ENCODE results near the gene AOPEP.

The AOPEP gene

DNA sequence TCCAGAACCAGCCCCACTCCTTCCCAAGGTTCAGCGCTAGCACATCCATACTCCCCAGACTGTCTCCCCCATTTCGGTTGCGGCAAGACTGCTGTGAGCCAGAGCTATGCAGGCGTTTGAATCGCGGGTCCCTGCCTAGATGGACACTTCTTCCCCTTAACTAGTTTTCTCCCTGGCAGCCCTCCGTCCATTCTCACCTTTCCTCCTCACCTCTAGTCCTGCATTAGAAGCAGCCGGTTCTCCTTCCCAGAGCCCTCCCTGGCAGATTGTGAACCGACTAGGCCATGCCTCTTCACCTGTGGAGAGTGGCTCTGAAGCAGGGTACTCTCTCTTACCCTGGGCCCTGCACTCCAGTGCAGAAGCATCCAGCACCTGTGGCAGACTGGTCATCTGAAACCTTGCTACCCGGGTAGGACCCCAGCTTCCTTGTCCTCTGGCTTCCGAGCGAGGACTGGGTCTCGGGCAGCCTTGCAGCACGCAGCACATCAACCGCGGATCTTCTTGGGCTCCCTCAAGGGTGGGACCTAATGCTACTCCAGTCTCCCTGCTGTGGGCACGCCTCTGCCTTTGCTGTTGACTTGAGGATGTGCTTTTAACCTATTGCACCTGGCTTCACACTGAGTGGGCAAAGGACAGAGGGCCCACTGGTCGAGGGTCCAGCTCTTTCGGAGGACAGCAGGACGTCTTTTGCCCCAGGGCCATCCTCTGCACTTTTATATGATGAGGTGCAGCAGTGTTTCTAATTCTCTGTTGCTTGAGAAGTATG is 183.6 kb downstream of the AOPEP start:
- H3K9me3 ChIP-seq (ENCODE audit: control insufficient read depth, low read length), result no peaks in the 10 kb centered on the region
- no peaks in the 10 kb centered on the region for H3K27me3 ChIP-seq (ENCODE audit: control insufficient read depth, insufficient read depth, low read length, poor library complexity, severe bottlenecking)
- no peaks in the 10 kb centered on the region for H3K36me3 ChIP-seq (ENCODE audit: control insufficient read depth, insufficient read depth, low read length)
- peaks cover 33% of the 10 kb centered on the region for H3K4me1 ChIP-seq (ENCODE audit: control insufficient read depth, insufficient read depth, low read length)
- H3K27ac ChIP-seq (ENCODE audit: insufficient read depth, low read depth, low read length, poor library complexity, severe bottlenecking), result no peak overlapping the region
- 94 to 97% methylated on average over 20 of the region's 20 CpGs for WGBS, 2 experiments
- H3K4me3 ChIP-seq (ENCODE audit: insufficient read depth, low read depth, low read length), result no peak overlapping the region

DNA sequence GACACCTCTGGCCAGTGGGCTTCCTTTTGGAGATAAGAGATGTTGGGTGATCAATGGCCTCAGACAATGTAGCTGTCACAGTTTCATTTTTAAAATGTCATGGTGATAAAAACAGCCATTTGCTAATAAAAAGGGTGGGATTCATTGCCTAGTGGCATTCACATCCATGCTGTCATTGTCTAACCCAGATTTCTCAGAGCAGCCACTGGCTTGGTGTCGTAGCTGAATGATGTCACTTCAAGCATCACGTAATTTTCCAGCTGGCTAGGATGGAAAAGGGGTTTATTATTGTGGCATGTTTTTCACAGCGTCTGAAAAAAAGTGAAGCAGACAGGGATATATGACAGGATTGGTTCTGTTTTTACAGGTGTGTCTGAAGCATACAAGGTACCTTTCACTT is 184.7 kb downstream of the AOPEP start:
- no peaks in the 10 kb centered on the region for H3K36me3 ChIP-seq (ENCODE audit: control insufficient read depth, insufficient read depth, low read length)
- H3K4me1 ChIP-seq (ENCODE audit: control insufficient read depth, insufficient read depth, low read length), result peaks cover 37% of the 10 kb centered on the region
- no peaks in the 10 kb centered on the region for H3K9me3 ChIP-seq (ENCODE audit: control insufficient read depth, low read length)
- 80 to 94% methylated on average over 3 of the region's 3 CpGs for WGBS, 2 experiments
- H3K4me3 ChIP-seq (ENCODE audit: insufficient read depth, low read depth, low read length), result no peak overlapping the region
- H3K27ac ChIP-seq (ENCODE audit: insufficient read depth, low read depth, low read length, poor library complexity, severe bottlenecking), result no peak overlapping the region
- no peaks in the 10 kb centered on the region for H3K27me3 ChIP-seq (ENCODE audit: control insufficient read depth, insufficient read depth, low read length, poor library complexity, severe bottlenecking)

DNA sequence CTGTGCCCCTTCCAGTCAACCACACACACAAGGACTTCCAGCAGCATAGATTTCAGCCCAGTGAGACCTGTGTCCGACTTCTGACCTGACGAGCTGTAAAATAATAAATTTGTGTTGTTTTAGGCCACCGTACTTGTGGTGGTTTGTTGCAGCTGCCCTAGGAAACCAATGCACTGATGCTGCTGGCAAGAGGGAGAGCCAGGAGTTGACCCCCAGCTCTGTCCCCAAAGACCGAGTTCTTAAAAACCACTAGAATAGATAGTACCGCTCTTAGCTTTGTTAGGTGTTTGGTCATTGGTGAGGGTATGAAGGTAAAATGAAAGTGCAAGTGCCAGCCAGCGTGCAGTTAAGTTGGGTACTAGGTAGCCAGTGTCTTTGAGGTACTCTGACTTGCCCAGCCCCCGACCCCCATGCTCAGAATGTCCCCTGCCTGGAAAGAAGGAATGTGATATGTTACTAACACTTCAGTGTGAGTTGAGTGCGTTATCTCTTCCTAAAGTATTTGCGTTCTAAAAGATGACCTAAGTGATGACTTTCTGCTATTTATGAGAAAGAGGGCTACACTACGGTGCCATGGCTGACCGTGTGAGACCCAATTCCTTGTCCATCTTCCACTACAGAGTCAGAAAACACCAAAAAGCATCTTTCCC is 185.6 kb downstream of the AOPEP start:
- Histone ChIP-seq H3K27me3 (ENCODE audit: control insufficient read depth, insufficient read depth, low read length, poor library complexity, severe bottlenecking) (no peaks in the 10 kb centered on the region), H3K36me3 (ENCODE audit: control insufficient read depth, insufficient read depth, low read length) (no peaks in the 10 kb centered on the region), H3K4me1 (ENCODE audit: control insufficient read depth, insufficient read depth, low read length) (peaks cover 37% of the 10 kb centered on the region), H3K9me3 (ENCODE audit: control insufficient read depth, low read length) (no peaks in the 10 kb centered on the region), H3K27ac (ENCODE audit: insufficient read depth, low read depth, low read length, poor library complexity, severe bottlenecking) (no peak overlapping the region), H3K4me3 (ENCODE audit: insufficient read depth, low read depth, low read length) (no peak overlapping the region)
- 92 to 94% methylated on average over 11 of the region's 11 CpGs for WGBS, 2 experiments

DNA sequence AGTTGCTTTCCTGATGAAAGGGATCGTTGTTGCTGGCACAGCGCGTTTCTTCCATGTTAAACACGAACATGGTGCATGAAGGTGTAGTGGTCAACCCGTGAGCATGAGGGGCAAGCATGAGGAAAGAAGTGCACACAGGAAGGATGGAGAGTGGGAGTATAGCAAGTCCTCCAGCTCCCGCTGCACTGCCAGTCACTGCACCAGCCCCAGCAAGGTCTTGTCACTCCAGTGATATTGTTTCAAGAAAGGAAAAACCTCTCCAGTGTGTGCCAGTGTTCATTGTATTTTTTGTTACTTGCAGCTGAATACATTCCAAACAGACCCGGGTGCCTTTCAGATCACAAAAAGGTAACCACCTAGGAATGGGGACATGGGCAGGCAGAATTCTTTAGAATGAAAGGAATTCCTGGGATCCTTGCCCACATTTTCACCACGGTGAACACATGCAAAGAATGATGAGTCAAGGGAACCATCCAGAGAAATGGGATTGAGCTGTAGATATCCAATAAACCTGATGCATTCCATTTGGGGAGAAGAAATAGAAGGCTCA is 186.3 kb downstream of the AOPEP start:
- Histone ChIP-seq H3K4me1 (ENCODE audit: control insufficient read depth, insufficient read depth, low read length) (peaks cover 34% of the 10 kb centered on the region), H3K27me3 (ENCODE audit: control insufficient read depth, insufficient read depth, low read length, poor library complexity, severe bottlenecking) (no peaks in the 10 kb centered on the region), H3K9me3 (ENCODE audit: control insufficient read depth, low read length) (no peaks in the 10 kb centered on the region), H3K4me3 (ENCODE audit: insufficient read depth, low read depth, low read length) (no peak overlapping the region), H3K36me3 (ENCODE audit: control insufficient read depth, insufficient read depth, low read length) (no peaks in the 10 kb centered on the region), H3K27ac (ENCODE audit: insufficient read depth, low read depth, low read length, poor library complexity, severe bottlenecking) (no peak overlapping the region)
- WGBS, 2 experiments, result 66 to 80% methylated on average over 8 of the region's 8 CpGs

DNA sequence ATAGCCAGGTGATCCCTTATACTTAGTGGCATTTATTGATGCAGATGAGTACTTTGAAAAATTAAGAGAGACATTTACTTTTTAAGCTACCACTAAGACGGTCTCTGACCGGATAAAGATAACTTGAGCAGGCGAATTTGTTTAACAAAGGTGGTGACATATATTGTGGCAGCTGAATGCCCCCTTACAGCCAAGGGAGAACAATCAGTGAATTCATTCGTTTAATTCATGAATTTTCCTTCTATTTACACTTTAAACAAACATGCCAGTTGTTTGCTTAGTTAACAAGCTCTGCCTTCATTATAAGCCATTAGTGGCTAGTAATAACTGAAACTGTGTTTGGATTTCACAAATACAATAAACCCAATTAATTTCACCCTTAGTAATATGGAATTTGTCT is 187.1 kb downstream of the AOPEP start:
- no peak overlapping the region for H3K27ac ChIP-seq (ENCODE audit: insufficient read depth, low read depth, low read length, poor library complexity, severe bottlenecking)
- H3K9me3 ChIP-seq (ENCODE audit: control insufficient read depth, low read length), result no peaks in the 10 kb centered on the region
- WGBS, 2 experiments, result 50 to 56% methylated on average over 4 of the region's 4 CpGs
- H3K36me3 ChIP-seq (ENCODE audit: control insufficient read depth, insufficient read depth, low read length), result no peaks in the 10 kb centered on the region
- H3K27me3 ChIP-seq (ENCODE audit: control insufficient read depth, insufficient read depth, low read length, poor library complexity, severe bottlenecking), result no peaks in the 10 kb centered on the region
- peaks cover 27% of the 10 kb centered on the region for H3K4me1 ChIP-seq (ENCODE audit: control insufficient read depth, insufficient read depth, low read length)
- H3K4me3 ChIP-seq (ENCODE audit: insufficient read depth, low read depth, low read length), result no peak overlapping the region

DNA sequence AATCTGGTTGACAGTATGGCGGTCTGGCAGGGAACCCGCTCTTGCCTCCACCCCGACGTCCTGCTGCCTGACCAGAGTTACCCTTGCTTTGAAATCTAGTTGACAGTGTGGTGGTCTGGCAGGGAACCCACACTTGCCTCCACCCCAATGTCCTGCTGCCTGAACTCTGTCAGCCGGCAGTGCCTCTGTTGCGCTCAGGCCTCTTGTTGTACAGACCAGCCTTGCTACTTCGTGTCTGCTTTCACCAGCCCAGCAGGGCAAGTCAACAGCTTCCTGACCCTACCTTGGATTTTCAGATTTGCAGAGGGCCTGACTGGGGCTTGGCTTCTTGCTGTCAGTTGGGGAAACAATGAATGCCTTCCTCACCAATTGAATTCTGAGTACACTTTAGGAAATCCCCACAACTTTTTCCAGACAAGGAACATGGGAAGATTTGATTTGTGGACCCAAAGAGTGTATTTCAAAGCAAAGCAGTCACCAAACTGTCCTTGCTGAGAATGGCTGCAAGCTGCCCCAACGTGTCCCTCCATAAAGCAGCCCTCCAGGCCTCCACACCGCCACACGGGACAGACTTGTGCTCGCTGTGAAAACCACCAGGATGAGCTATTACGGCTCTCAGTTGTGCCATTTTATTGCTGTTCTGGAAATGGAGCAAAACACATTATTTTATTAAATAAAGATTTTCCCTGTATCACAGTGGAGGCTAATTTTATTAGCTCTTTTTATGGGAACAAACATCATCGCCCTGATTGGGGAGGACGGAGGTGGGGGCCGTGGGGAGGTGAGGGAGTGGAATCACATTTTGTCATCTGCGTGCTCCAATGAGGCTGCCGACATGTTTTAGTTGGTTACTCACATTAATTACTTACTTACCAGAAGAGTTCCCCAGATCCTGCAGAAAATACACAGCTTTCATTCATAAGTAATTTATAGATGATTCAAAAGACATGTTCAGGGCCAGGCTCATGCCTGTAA is 189.3 kb downstream of the AOPEP start:
- H3K9me3 ChIP-seq (ENCODE audit: control insufficient read depth, low read length), result no peaks in the 10 kb centered on the region
- H3K4me1 ChIP-seq (ENCODE audit: control insufficient read depth, insufficient read depth, low read length), result peaks cover 33% of the 10 kb centered on the region
- H3K36me3 ChIP-seq (ENCODE audit: control insufficient read depth, insufficient read depth, low read length), result no peaks in the 10 kb centered on the region
- no peak overlapping the region for H3K4me3 ChIP-seq (ENCODE audit: insufficient read depth, low read depth, low read length)
- H3K27ac ChIP-seq (ENCODE audit: insufficient read depth, low read depth, low read length, poor library complexity, severe bottlenecking), result no peak overlapping the region
- no peaks in the 10 kb centered on the region for H3K27me3 ChIP-seq (ENCODE audit: control insufficient read depth, insufficient read depth, low read length, poor library complexity, severe bottlenecking)
- WGBS, 2 experiments, result 84 to 87% methylated on average over 17 of the region's 17 CpGs

DNA sequence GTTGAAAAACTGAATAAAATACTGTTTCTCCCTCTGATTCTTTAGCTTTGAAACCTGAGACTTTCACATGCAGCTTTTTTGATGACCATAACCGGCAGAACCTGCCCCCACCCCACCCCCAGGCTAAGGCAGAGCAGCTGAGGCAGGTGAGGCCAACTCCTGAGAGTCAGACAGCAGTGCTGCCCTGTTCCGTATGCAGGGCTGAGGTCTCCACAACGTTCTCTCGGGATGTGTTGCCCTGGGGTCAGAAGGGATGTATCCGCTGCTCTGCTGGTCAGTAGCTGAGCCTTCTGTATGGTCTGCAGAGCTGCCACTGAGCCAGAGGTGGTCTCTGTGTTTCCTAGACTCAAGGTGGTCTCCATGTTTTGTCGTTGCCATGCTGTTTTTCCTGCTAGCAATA is 190.5 kb downstream of the AOPEP start:
- H3K36me3 ChIP-seq (ENCODE audit: control insufficient read depth, insufficient read depth, low read length), result no peaks in the 10 kb centered on the region
- H3K9me3 ChIP-seq (ENCODE audit: control insufficient read depth, low read length), result no peaks in the 10 kb centered on the region
- no peaks in the 10 kb centered on the region for H3K27me3 ChIP-seq (ENCODE audit: control insufficient read depth, insufficient read depth, low read length, poor library complexity, severe bottlenecking)
- H3K27ac ChIP-seq (ENCODE audit: insufficient read depth, low read depth, low read length, poor library complexity, severe bottlenecking), result no peak overlapping the region
- H3K4me3 ChIP-seq (ENCODE audit: insufficient read depth, low read depth, low read length), result no peak overlapping the region
- peaks cover 35% of the 10 kb centered on the region for H3K4me1 ChIP-seq (ENCODE audit: control insufficient read depth, insufficient read depth, low read length)
- WGBS, 2 experiments, result 83 to 85% methylated on average over 6 of the region's 6 CpGs

DNA sequence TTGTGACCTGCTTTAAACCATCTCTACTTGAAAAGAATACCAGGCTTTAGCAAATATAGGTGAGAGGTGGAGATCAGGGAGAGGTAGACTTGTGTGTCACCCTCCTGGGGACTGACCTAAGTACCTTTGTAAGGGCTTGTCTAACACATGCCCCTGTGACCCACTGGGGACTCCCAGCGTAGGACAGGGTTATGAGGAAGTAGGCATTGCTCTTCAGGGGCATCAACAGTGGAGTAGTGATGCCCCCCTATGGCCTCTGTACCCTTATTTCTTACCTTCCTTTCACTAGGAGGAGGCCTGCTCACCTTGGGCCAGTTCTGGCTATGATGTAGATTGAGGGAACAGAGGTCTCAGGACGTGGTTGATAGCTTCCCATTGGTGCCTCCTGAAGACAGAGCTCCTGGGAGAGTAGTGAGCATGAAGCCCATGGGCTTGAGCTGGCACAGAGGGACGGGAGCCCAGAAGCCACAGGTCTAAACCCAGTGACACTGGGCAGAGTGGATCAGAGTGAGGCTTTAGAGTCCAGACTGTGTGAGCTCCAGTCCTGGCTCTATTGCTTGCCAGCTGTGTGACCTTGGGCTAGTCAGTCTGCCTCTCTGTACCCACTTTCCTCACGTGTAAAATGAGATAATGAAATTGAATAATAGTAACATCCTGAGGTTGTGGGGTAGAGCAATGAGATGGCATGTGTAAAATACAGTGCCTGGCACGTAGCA is 191.7 kb downstream of the AOPEP start:
- H3K4me3 ChIP-seq (ENCODE audit: insufficient read depth, low read depth, low read length), result no peak overlapping the region
- H3K27me3 ChIP-seq (ENCODE audit: control insufficient read depth, insufficient read depth, low read length, poor library complexity, severe bottlenecking), result no peaks in the 10 kb centered on the region
- peaks cover 47% of the 10 kb centered on the region for H3K4me1 ChIP-seq (ENCODE audit: control insufficient read depth, insufficient read depth, low read length)
- 94 to 95% methylated on average over 5 of the region's 5 CpGs for WGBS, 2 experiments
- no peaks in the 10 kb centered on the region for H3K36me3 ChIP-seq (ENCODE audit: control insufficient read depth, insufficient read depth, low read length)
- H3K9me3 ChIP-seq (ENCODE audit: control insufficient read depth, low read length), result no peaks in the 10 kb centered on the region
- H3K27ac ChIP-seq (ENCODE audit: insufficient read depth, low read depth, low read length, poor library complexity, severe bottlenecking), result no peak overlapping the region

DNA sequence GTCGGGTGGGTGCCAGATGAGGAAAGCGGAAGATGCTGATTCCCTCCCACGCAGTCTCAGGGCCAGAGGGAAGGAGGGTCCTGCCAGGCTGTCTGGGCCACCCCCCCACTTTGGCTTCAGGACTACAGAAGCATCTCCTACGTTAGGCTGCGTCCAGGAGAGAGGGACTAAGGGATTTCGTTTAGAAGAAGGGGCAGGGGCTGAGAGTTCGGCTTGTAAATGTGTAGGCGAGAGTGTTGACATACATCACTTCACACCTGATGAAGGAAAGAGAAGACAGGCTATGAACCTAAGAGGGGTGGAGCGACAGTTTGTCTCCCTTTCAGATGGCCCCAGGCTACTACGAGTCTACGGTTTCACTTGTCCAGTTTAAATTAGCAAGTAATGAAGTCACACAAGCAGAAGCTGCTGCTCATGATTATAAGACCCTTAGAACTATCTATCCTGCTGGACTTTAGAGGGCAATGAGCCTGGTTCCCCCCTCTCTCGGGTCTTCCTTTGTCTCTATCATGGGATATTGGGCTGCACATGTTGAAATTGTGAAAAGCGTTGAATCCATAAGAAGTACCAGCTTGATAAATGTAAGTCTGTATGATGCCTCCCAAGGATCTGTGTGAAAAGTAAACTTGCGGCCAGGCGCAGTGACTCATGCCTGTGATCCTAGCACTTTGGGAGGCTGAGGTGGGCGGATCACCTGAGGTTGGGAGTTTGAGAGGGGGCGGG is 193.0 kb downstream of the AOPEP start:
- Histone ChIP-seq H3K9me3 (ENCODE audit: control insufficient read depth, low read length) (no peaks in the 10 kb centered on the region), H3K36me3 (ENCODE audit: control insufficient read depth, insufficient read depth, low read length) (no peaks in the 10 kb centered on the region), H3K4me3 (ENCODE audit: insufficient read depth, low read depth, low read length) (no peak overlapping the region), H3K4me1 (ENCODE audit: control insufficient read depth, insufficient read depth, low read length) (peaks cover 46% of the 10 kb centered on the region), H3K27ac (ENCODE audit: insufficient read depth, low read depth, low read length, poor library complexity, severe bottlenecking) (no peak overlapping the region), H3K27me3 (ENCODE audit: control insufficient read depth, insufficient read depth, low read length, poor library complexity, severe bottlenecking) (no peaks in the 10 kb centered on the region)
- 89 to 91% methylated on average over 17 of the region's 17 CpGs for WGBS, 2 experiments
